Stimulated activated effector memory CD8-positive, alpha-beta T cell treated with anti-CD3 and anti-CD28 coated beads, Interleukin-12 subunit alpha, Interleukin-12 subunit beta, amount 100 ng/mL, for 72 hours (primary cell): ENCODE data around the gene NAALADL2.

Source experiments
- ATAC-seq: fragments of 150-1000 bp; cut with Tn5 transposase; 2 replicates; pipeline ENCODE4 v1.10.0; 2021
- DNase-seq, 2 donors: peaks; one replicate each; pipeline ENCODE4 v3.0.0; 2021 to 2022; ENCODE audit warnings: low spot score in 2 of 2
- H3K27ac Mint-ChIP-seq: one replicate; pipeline ENCODE4 v1.8.0; 2022; ENCODE audit warnings: mild to moderate bottlenecking, mixed read lengths
- H3K36me3 Mint-ChIP-seq: one replicate; pipeline ENCODE4 v1.8.0; 2022; ENCODE audit warnings: mild to moderate bottlenecking, mixed read lengths
- H3K4me1 Mint-ChIP-seq: one replicate; pipeline ENCODE4 v1.8.0; 2022; ENCODE audit warnings: mixed read lengths
- H3K4me3 Mint-ChIP-seq: one replicate; pipeline ENCODE4 v1.8.0; 2022; ENCODE audit warnings: mild to moderate bottlenecking, mixed read lengths
- H3K9me3 Mint-ChIP-seq: one replicate; pipeline ENCODE4 v1.8.0; 2022; ENCODE audit warnings: mixed read lengths

Gene NAALADL2

DNA sequence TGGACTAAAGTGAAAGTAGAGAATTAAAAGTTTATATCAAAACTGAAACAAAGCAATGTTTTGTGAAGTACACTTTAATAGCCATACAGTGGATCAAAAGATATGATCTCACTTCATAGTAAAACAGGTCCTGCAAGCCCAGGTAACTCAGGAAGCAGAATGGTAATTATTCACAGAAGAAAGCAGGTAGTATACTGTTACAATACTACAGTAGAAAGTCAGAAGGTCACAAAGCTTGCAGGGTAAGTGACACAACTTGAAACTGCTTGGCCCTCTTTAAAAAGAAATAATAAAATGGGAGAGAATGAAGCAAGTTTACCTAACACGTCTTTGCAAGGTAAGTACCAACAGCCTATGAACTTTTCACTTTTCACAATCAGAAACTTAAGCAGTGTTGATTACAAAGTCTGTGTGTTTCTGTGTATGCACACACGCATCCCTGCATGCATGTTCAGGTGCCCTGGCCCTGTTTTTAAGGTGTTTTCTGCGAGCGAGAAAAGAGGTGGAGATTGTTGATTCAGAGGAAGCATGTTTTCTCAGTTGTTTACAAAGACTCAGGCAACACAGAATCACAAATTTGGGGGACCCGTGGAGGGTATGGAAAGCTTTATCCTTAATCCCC is at the start of gene NAALADL2:
Gene NAALADL2 (plus strand): TSS at position 221 of the 622 bp plus-strand sequence.
- Mint-ChIP-seq H3K9me3 (peaks cover 11% of the 10 kb centered on the region), H3K4me3 (no peak within 1 kb of the TSS), H3K36me3 (no peaks in the 10 kb centered on the region), H3K27ac (no peak within 1 kb of the TSS), H3K4me1 (no peaks in the 10 kb centered on the region)
- ATAC-seq (no peak), DNase-seq (no peak)

DNA sequence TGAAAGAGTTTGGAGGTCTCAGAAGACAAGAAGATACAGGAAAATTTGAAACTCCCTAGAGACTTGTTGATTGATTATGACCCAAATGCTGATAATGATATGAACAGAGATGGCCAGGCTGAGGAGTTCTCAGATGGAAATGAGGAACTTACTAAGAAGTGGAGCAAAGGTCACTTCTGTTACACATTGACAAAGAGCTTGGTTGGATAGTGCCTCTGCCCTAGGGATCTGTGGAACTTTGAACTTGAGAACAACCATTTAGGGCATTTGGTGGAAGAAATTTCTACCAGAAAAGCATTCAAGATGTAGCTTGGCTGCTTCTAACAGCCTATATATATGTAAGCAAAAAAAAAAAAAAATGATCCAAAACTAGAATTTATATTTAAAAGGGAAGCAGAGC is 48.9 kb upstream of the NAALADL2 start:
- Mint-ChIP-seq H3K4me3 (no peak overlapping the region), H3K36me3 (no peaks in the 10 kb centered on the region), H3K27ac (no peak overlapping the region), H3K9me3 (peaks cover 13% of the 10 kb centered on the region), H3K4me1 (no peaks in the 10 kb centered on the region)
- ATAC-seq (no peak), DNase-seq (no peak)

DNA sequence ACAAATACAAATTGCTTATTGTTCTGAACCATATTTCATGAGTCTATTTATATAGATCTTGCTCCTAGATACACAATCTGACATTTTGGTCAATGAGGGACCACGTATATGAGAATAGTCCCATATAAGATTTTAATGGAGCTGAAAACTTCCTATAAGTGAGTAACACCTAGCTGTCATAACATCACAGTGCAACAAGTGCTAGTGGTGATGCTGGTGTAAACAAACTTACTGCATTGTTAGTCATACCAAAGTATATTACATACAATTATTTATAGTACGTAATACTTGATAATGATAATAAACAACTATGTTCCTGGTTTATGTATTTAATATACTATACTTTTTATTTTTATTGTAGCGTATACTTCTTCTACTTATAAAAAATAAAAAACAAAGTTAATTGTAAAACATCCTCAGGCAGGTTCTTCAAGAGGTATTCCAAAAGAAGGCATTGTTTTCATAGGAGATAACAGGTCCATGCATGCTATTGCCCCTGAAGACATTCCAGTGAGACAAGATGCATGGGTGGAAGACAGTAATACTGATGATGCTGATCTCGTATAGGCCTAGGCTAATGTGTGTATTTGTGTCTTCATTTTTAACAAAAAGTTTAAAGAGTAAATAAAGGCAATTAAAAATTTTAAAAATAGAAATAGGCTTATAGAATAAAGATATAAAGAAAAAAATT is 46.8 kb upstream of the NAALADL2 start:
- Mint-ChIP-seq H3K27ac (no peak overlapping the region), H3K36me3 (no peaks in the 10 kb centered on the region)

DNA sequence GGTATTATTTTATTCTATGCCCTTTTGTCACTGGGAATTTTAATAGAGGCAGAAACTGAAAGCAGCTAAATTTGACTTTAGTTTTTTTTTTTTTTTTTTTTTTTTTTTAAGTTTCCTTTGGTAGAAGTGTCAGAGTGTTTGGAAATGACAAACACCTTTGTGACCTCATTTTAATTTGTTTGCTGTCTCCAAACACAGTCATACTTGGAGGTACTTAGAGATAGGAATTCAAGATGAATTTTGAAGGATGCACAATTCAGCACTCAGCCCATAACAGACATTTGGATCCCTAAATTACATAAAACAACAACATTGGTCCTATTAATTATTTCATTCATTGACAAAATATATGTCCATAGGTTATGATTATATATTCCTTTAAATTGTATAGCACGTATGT is 43.4 kb upstream of the NAALADL2 start:
- Mint-ChIP-seq H3K36me3 (no peaks in the 10 kb centered on the region), H3K9me3 (peaks cover 9% of the 10 kb centered on the region), H3K4me1 (no peaks in the 10 kb centered on the region), H3K4me3 (no peak overlapping the region), H3K27ac (no peak overlapping the region)
- ATAC-seq = no peak
- DNase-seq = no peak

More for the DNA sequence above, 46.8 kb upstream of the NAALADL2 start:
- ATAC-seq (no peak), DNase-seq (no peak)
- H3K4me3 Mint-ChIP-seq = no peak overlapping the region
- H3K4me1 Mint-ChIP-seq = no peaks in the 10 kb centered on the region
- H3K9me3 Mint-ChIP-seq = peaks cover 16% of the 10 kb centered on the region

- no peaks in the 10 kb centered on the region for H3K36me3 Mint-ChIP-seq
- peaks cover 7% of the 10 kb centered on the region for H3K9me3 Mint-ChIP-seq
- ATAC-seq (no peak), DNase-seq (no peak)
- no peaks in the 10 kb centered on the region for H3K4me1 Mint-ChIP-seq
- H3K27ac Mint-ChIP-seq = no peak overlapping the region
- H3K4me3 Mint-ChIP-seq = no peak overlapping the region
Measured at GRCh38 chr3:174820885-174821284, 38.2 kb upstream of the NAALADL2 start.

DNA sequence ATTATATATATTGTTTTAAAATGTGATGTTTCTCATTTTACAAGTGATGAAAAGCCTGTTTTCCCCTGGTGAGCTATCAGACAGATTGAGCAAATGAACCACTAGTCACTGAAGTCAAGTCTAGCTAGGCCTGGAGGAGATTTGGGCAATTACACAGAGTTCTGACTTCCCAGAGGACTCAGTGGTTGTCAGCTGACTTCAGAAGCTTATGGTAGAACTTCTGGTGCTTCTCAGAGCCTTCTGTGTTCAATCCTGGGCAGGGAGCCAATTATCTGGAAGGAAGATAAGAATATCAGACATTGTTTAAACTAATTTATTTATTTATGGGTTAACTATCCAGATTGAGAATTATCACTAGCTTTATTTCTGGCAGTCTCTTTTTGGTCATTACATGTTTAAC is 37.7 kb upstream of the NAALADL2 start:
- ATAC-seq (no peak), DNase-seq (no peak)
- Mint-ChIP-seq H3K4me1 (no peaks in the 10 kb centered on the region), H3K36me3 (no peaks in the 10 kb centered on the region), H3K27ac (no peak overlapping the region), H3K4me3 (no peak overlapping the region), H3K9me3 (peaks cover 8% of the 10 kb centered on the region)

DNA sequence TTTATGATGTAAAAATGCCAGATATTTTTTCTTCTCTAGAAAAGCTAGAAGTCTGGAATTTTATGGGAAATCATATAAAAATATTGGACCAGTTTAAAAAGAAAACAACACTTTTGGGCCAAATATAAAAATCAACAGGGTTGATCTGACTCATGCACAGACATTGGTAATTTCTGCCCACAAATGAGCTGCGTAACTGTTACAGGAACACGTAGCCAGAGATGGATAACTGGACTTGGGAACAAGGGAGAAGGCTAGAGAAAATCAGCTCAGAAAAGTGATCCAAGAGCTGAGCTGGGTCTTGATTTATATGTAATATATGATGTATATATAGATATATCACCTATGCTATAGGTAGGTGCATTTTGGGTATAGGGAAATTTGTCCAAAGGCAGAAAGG is 36.8 kb upstream of the NAALADL2 start:
- ATAC-seq (no peak), DNase-seq (no peak)
- no peaks in the 10 kb centered on the region for H3K4me1 Mint-ChIP-seq
- no peak overlapping the region for H3K27ac Mint-ChIP-seq
- no peak overlapping the region for H3K4me3 Mint-ChIP-seq
- peaks cover 10% of the 10 kb centered on the region for H3K9me3 Mint-ChIP-seq
- no peaks in the 10 kb centered on the region for H3K36me3 Mint-ChIP-seq

- Mint-ChIP-seq H3K4me1 (no peaks in the 10 kb centered on the region), H3K4me3 (no peak overlapping the region), H3K9me3 (peaks cover 14% of the 10 kb centered on the region), H3K27ac (no peak overlapping the region), H3K36me3 (no peaks in the 10 kb centered on the region)
- DNase-seq (no peak), ATAC-seq (no peak)
Measured at GRCh38 chr3:174826069-174826468, 33.1 kb upstream of the NAALADL2 start.

- Mint-ChIP-seq H3K27ac (no peak overlapping the region), H3K4me1 (no peaks in the 10 kb centered on the region), H3K9me3 (peaks cover 7% of the 10 kb centered on the region), H3K36me3 (no peaks in the 10 kb centered on the region), H3K4me3 (no peak overlapping the region)
- ATAC-seq (no peak), DNase-seq (no peak)
Measured at GRCh38 chr3:174844746-174845145, 14.4 kb upstream of the NAALADL2 start.

DNA sequence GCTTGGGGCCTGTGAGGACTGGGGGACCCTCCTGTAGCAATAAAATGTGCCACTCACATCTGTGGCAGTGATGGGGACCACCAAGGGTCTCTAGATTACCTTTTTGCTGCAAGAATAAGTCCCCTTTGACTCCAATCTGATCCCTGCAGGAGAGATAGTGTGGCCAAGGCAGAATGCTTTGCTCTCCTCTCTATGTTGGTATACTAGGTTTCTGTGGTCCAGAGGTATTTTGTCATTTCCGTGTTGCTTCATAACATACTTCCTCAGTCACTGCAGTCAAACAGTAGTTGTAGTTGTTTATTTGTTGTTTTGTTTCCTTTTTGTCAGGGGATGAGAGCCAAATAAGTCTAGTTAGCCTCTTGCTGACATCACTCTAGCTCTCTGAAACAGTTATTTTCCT is 13.1 kb upstream of the NAALADL2 start:
- H3K36me3 Mint-ChIP-seq = no peaks in the 10 kb centered on the region
- DNase-seq (no peak), ATAC-seq (no peak)
- H3K9me3 Mint-ChIP-seq = peaks cover 10% of the 10 kb centered on the region
- no peak overlapping the region for H3K4me3 Mint-ChIP-seq
- no peaks in the 10 kb centered on the region for H3K4me1 Mint-ChIP-seq
- no peak overlapping the region for H3K27ac Mint-ChIP-seq

DNA sequence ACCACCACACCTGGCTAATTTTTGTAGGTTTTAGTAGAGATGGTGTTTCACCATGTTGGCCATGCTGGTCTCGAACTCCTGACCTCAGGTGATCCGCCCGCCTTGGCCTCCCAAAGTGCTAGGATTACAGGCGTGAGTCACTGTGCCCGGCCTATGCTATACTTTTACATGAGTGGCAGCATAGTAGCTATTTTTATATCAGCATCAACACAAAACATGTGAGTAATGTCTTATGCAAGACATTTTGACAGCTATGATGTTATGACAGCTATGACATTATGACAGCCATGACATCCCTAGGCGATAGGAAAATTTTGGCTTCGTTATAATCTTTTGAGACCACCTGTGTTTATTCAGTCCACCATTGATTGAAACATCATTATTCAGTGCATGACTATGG is 4.1 kb upstream of the NAALADL2 start:
- no peak overlapping the region for H3K27ac Mint-ChIP-seq
- DNase-seq (no peak), ATAC-seq (no peak)
- H3K9me3 Mint-ChIP-seq = peaks cover 18% of the 10 kb centered on the region
- H3K4me1 Mint-ChIP-seq = no peaks in the 10 kb centered on the region
- no peaks in the 10 kb centered on the region for H3K36me3 Mint-ChIP-seq
- H3K4me3 Mint-ChIP-seq = no peak overlapping the region

- Mint-ChIP-seq H3K36me3 (no peaks in the 10 kb centered on the region), H3K4me3 (no peak overlapping the region), H3K27ac (no peak overlapping the region), H3K9me3 (peaks cover 16% of the 10 kb centered on the region), H3K4me1 (no peaks in the 10 kb centered on the region)
- ATAC-seq = no peak
- no peak for DNase-seq
Measured at GRCh38 chr3:174857301-174857700, 1.8 kb upstream of the NAALADL2 start.

- Mint-ChIP-seq H3K36me3 (no peaks in the 10 kb centered on the region), H3K4me3 (no peak overlapping the region), H3K4me1 (no peaks in the 10 kb centered on the region), H3K9me3 (peaks cover 14% of the 10 kb centered on the region), H3K27ac (no peak overlapping the region)
- DNase-seq = no peak
- no peak for ATAC-seq
Measured at GRCh38 chr3:174858353-174858752, 781 bp upstream of the NAALADL2 start.

- ATAC-seq (no peak), DNase-seq (no peak)
- Mint-ChIP-seq H3K4me1 (no peaks in the 10 kb centered on the region), H3K27ac (no peak overlapping the region), H3K4me3 (no peak overlapping the region), H3K9me3 (peaks cover 11% of the 10 kb centered on the region), H3K36me3 (no peaks in the 10 kb centered on the region)
Measured at GRCh38 chr3:174859756-174860155, 622 bp downstream of the NAALADL2 start.

- H3K4me3 Mint-ChIP-seq = no peak overlapping the region
- H3K36me3 Mint-ChIP-seq = no peaks in the 10 kb centered on the region
- H3K27ac Mint-ChIP-seq = no peak overlapping the region
- H3K9me3 Mint-ChIP-seq = peaks cover 3% of the 10 kb centered on the region
- ATAC-seq = no peak
- H3K4me1 Mint-ChIP-seq = no peaks in the 10 kb centered on the region
- DNase-seq = no peak
Measured at GRCh38 chr3:174862101-174862500, 3.0 kb downstream of the NAALADL2 start.

- Mint-ChIP-seq H3K4me1 (no peaks in the 10 kb centered on the region), H3K36me3 (no peaks in the 10 kb centered on the region), H3K27ac (no peak overlapping the region), H3K9me3 (peaks cover 3% of the 10 kb centered on the region), H3K4me3 (no peak overlapping the region)
- ATAC-seq (no peak), DNase-seq (no peak)
Measured at GRCh38 chr3:174862666-174863065, 3.5 kb downstream of the NAALADL2 start.
